Smooth muscle cell of the brain vasculature (primary cell): Measurements from ENCODE around the gene EIF4EBP3.
"Not testable (repeated sequence)": the region's sequence is repeated elsewhere in the genome, so short reads cannot be mapped to it uniquely, and the experiment has no call there.

ENCODE experiments used
- DNase-seq: peaks from one replicate; pipeline ENCODE4 v3.0.0-alpha.2; 2012; ENCODE audit warnings: low read depth, low spot score

Gene EIF4EBP3

GRCh38 chr5:140576776-140577201 lies 29.3 kb downstream of the EIF4EBP3 start:
- no peak for DNase-seq

- DNase-seq: not testable (repeated sequence)
These were observed 31.8 kb downstream of the EIF4EBP3 start for GRCh38 chr5:140579188-140579747.

- DNase-seq: no peak
These were observed 40.0 kb downstream of the EIF4EBP3 start for GRCh38 chr5:140587495-140587894.

GRCh38 chr5:140588311-140589070 lies 41.0 kb downstream of the EIF4EBP3 start:
- DNase-seq: no peak

- DNase-seq: no peak
These were observed 43.4 kb downstream of the EIF4EBP3 start for GRCh38 chr5:140590861-140591260.

GRCh38 chr5:140591747-140592372 lies 44.4 kb downstream of the EIF4EBP3 start:
- DNase-seq: no peak

GRCh38 chr5:140593070-140593469 lies 45.6 kb downstream of the EIF4EBP3 start:
- DNase-seq: not testable (repeated sequence)

- DNase-seq: no peak
These were observed 46.7 kb downstream of the EIF4EBP3 start for GRCh38 chr5:140594169-140594568.

GRCh38 chr5:140595538-140596300 lies 48.3 kb downstream of the EIF4EBP3 start:
- no peak for DNase-seq

GRCh38 chr5:140596321-140596741 lies 48.9 kb downstream of the EIF4EBP3 start:
- no peak for DNase-seq

- DNase-seq: no peak
These were observed 51.4 kb downstream of the EIF4EBP3 start for GRCh38 chr5:140598836-140599235.
